ENCODE results near the gene CFAP52.
A peak's percentile ranks its signal among the peaks of the same experiment; 100 is the strongest.

Gene CFAP52

DNA sequence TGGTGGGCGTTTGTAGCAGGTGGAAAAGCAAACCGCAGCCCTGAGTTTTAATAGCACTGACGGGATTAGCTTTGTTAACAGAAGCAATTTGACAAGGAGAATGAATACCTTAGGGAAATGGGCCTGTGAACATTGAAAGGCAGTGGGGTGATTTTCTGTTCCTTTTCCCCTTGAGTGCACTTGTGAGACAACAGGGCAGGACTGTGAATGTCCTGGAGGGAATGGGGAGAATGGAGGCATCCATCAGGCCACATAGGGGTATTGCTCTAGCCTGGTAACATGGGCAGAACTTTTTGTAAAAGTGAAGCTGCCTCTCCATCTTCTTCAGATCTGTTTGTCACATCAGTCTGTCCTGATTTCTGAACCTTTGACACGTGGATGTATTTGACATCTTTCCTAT lies 95.1 kb downstream of the CFAP52 start:
- no peak overlapping the region for H3K4me3 ChIP-seq (ENCODE audit: low read depth, low read length)
- no peak for DNase-seq (ENCODE audit: low read depth)
- in situ Hi-C loops (cut with HindIII; ENCODE audit: low sequenced_read_pairs): no loop called here
- TF ChIP-seq, protein P1, sequence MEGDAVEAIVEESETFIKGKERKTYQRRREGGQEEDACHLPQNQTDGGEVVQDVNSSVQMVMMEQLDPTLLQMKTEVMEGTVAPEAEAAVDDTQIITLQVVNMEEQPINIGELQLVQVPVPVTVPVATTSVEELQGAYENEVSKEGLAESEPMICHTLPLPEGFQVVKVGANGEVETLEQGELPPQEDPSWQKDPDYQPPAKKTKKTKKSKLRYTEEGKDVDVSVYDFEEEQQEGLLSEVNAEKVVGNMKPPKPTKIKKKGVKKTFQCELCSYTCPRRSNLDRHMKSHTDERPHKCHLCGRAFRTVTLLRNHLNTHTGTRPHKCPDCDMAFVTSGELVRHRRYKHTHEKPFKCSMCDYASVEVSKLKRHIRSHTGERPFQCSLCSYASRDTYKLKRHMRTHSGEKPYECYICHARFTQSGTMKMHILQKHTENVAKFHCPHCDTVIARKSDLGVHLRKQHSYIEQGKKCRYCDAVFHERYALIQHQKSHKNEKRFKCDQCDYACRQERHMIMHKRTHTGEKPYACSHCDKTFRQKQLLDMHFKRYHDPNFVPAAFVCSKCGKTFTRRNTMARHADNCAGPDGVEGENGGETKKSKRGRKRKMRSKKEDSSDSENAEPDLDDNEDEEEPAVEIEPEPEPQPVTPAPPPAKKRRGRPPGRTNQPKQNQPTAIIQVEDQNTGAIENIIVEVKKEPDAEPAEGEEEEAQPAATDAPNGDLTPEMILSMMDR (IDR thresholded peaks at IDR 0.05; ENCODE audit: low read depth, low read length, missing control alignments): no peak

DNA sequence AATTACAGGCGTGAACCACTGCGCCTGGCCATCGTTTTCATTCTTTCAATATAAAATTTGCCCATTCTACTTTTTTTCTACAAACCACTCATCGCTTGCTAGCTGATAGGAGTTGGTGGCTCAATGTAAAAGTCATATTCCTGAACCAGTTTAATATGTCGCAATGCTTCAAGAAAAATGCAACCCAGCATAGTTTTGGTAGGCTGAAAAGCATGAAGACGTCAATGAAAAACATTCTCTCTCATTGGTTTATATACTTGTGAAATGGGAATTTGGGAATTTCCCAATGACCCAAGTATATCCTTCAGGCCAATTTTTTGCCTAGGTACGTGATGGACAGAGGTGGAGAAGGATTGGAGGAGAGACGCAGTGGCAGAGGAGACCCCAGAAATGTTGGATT lies 95.8 kb downstream of the CFAP52 start:
- in situ Hi-C loops (cut with HindIII; ENCODE audit: low sequenced_read_pairs): no loop called here
- TF ChIP-seq, protein P1 (IDR thresholded peaks at IDR 0.05; ENCODE audit: low read depth, low read length, missing control alignments): no peak
- no peak for DNase-seq (ENCODE audit: low read depth)
- no peak overlapping the region for H3K4me3 ChIP-seq (ENCODE audit: low read depth, low read length)

DNA sequence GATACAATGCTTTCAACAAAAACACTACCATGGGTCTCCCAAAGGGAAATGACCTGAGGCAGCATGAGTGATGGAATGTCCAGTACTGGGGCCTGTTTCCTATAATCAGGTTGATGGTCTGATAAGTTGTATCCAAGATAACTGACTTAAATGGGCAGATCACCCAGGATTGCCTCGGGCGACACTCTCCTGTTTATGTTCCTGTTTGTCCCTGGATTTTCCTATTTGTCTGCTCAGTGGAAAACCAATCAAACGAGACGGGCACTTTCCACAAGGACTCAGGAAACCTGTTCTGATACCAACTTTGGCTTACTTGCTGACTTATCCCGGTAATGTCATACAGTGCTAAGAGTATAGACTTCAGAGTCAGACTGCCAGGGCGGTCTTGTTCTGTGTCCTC lies 96.2 kb downstream of the CFAP52 start:
- in situ Hi-C loops (cut with HindIII; ENCODE audit: low sequenced_read_pairs): no loop called here
- no peak for DNase-seq (ENCODE audit: low read depth)
- TF ChIP-seq, protein P1 (IDR thresholded peaks at IDR 0.05; ENCODE audit: low read depth, low read length, missing control alignments): no peak
- no peak overlapping the region for H3K4me3 ChIP-seq (ENCODE audit: low read depth, low read length)

DNA sequence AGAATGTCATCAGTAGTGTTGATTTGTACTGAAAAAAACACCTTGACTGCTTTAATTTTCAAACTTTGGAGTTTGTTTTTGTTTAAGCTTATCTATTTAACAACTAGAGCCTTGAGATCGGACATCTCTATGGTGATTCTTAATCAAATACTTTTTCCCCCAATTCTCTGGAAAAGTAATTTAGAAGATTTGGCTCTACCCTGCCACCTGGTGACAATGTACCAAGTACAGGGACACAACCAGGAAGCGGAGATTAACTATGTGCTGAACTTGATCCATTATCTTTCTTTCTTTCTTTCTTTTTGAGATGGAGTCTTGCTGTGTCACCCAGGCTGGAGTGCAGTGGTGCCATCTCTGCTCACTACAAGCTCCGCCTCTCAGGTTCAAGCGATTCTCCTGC lies 99.6 kb downstream of the CFAP52 start:
- in situ Hi-C loops (cut with HindIII; ENCODE audit: low sequenced_read_pairs): loop anchor here (5.0 kb wide), 1 partner anchor 46 kb away; no protein-coding TSS in a partner anchor
- DNase-seq (ENCODE audit: low read depth): no peak
- TF ChIP-seq, protein P1 (IDR thresholded peaks at IDR 0.05; ENCODE audit: low read depth, low read length, missing control alignments): peak; percentile 31
- H3K4me3 ChIP-seq (ENCODE audit: low read depth, low read length): no peak overlapping the region

DNA sequence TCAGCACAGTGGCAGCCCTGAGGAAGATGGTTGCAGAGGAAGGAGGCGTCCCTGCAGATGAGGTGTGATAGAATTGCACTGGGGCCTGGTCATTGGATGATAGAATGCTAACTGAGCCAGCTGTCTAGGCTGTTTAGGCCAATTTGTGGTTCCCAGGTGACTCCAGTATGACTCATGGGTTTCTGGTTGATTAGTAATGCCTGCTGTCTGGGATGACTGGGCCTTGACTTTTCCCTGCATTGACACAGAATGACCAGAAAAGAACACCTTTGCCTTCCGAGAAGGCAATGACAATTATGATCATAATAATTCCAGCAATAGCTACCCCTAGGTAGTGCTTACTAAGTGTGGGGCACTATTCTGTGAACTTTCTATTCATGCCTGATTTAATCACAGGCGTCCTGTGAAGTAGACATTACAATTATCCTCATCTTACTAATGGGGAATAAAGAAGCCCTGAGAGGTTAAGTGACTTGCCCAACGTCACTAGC lies 100.4 kb downstream of the CFAP52 start:
- DNase-seq (ENCODE audit: low read depth): peak; percentile 57
- TF ChIP-seq, protein P1 (IDR thresholded peaks at IDR 0.05; ENCODE audit: low read depth, low read length, missing control alignments): no peak
- in situ Hi-C loops (cut with HindIII; ENCODE audit: low sequenced_read_pairs): loop anchor here (5.0 kb wide), 1 partner anchor 45 kb away; no protein-coding TSS in a partner anchor
- H3K4me3 ChIP-seq (ENCODE audit: low read depth, low read length): no peak overlapping the region

DNA sequence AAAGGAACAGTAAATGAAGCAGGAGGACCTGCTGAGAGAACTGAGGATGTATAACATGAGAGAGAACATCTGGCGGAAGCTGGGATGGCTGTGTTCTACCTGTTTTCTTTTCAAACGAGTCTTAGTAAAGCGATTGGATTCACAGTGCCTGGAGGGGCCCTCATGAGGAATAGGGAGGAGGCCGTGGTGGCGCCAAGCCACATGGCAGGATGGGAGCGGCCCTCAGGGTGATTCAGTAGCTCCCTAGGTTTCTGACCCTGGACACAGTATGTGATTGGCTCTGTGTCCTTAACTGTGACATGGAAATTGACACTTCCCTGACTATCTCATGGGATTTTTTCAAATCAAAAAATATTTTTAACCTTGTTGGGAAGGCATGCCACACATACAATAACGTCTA lies 101.0 kb downstream of the CFAP52 start:
- H3K4me3 ChIP-seq (ENCODE audit: low read depth, low read length): no peak overlapping the region
- DNase-seq (ENCODE audit: low read depth): no peak
- in situ Hi-C loops (cut with HindIII; ENCODE audit: low sequenced_read_pairs): loop anchor here (5.0 kb wide), 1 partner anchor 45 kb away; no protein-coding TSS in a partner anchor
- TF ChIP-seq, protein P1 (IDR thresholded peaks at IDR 0.05; ENCODE audit: low read depth, low read length, missing control alignments): no peak

Data from astrocyte of the cerebellum (primary cell).